HL-60/S4 (cell line): ENCODE data around the gene ALKBH7.

Experiments
- in situ Hi-C: fragments of 300-500 bp; cut with MboI; formaldehyde crosslinking; loops from 2 replicates; pipeline ENCODE4 v1.14.3; 2022; ENCODE audit warnings: low sequenced_read_pairs

The ALKBH7 gene

GRCh38 chr19:6362351-6362801, 10.2 kb upstream of the ALKBH7 start:
- in situ Hi-C loops, result no loop called here

GRCh38 chr19:6364353-6364752, 8.2 kb upstream of the ALKBH7 start:
- in situ Hi-C loops, result no loop called here

GRCh38 chr19:6373096-6373812, 660 bp downstream of the ALKBH7 start:
- in situ Hi-C loops, result no loop called here

GRCh38 chr19:6373813-6374108, 1.2 kb downstream of the ALKBH7 start:
- in situ Hi-C loops, result no loop called here

GRCh38 chr19:6374161-6374709, 1.6 kb downstream of the ALKBH7 start:
- in situ Hi-C loops, result no loop called here

- in situ Hi-C loops, result no loop called here
These were observed 2.3 kb downstream of the ALKBH7 start for GRCh38 chr19:6374711-6375410.

- in situ Hi-C loops, result no loop called here
These were observed 2.9 kb downstream of the ALKBH7 start, which contains the start of gene PSPN for GRCh38 chr19:6375411-6376010. PSPN (minus strand) TSS chr19:6375933; CDS start chr19:6375849, 84 bp downstream.

GRCh38 chr19:6376512-6377190, 4.1 kb downstream of the ALKBH7 start:
- in situ Hi-C loops, result no loop called here

- in situ Hi-C loops, result no loop called here
These were observed 5.4 kb downstream of the ALKBH7 start for GRCh38 chr19:6378041-6378440.

- in situ Hi-C loops, result no loop called here
These were observed 5.9 kb downstream of the ALKBH7 start for GRCh38 chr19:6378486-6378885.

- in situ Hi-C loops, result no loop called here
These were observed 7.2 kb downstream of the ALKBH7 start for GRCh38 chr19:6379744-6380143.

GRCh38 chr19:6381030-6381750, 8.6 kb downstream of the ALKBH7 start:
- in situ Hi-C loops, result no loop called here

- in situ Hi-C loops, result no loop called here
These were observed 10.6 kb downstream of the ALKBH7 start for GRCh38 chr19:6383188-6383587.

- in situ Hi-C loops, result no loop called here
These were observed 11.8 kb downstream of the ALKBH7 start for GRCh38 chr19:6384381-6384780.

GRCh38 chr19:6387372-6387771, 14.8 kb downstream of the ALKBH7 start:
- in situ Hi-C loops, result no loop called here

- in situ Hi-C loops, result no loop called here
These were observed 19.9 kb downstream of the ALKBH7 start for GRCh38 chr19:6392221-6393073.

GRCh38 chr19:6393074-6393982, 20.7 kb downstream of the ALKBH7 start, which contains the start of gene GTF2F1:
GTF2F1 (minus strand) TSS chr19:6393164; CDS start chr19:6392995, 169 bp downstream.
- in situ Hi-C loops, result no loop called here

- in situ Hi-C loops, result no loop called here
These were observed 21.4 kb downstream of the ALKBH7 start for GRCh38 chr19:6393983-6394412.
